ENCODE data around the gene EIF4G3.

- TF ChIP-seq, protein P1, sequence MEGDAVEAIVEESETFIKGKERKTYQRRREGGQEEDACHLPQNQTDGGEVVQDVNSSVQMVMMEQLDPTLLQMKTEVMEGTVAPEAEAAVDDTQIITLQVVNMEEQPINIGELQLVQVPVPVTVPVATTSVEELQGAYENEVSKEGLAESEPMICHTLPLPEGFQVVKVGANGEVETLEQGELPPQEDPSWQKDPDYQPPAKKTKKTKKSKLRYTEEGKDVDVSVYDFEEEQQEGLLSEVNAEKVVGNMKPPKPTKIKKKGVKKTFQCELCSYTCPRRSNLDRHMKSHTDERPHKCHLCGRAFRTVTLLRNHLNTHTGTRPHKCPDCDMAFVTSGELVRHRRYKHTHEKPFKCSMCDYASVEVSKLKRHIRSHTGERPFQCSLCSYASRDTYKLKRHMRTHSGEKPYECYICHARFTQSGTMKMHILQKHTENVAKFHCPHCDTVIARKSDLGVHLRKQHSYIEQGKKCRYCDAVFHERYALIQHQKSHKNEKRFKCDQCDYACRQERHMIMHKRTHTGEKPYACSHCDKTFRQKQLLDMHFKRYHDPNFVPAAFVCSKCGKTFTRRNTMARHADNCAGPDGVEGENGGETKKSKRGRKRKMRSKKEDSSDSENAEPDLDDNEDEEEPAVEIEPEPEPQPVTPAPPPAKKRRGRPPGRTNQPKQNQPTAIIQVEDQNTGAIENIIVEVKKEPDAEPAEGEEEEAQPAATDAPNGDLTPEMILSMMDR (IDR thresholded peaks at IDR 0.05): no peak
- TF ChIP-seq POLR2A (IDR thresholded peaks at IDR 0.05): no peak
Measured at GRCh38 chr1:21124846-21125245, 51.9 kb downstream of the EIF4G3 start.
